NOMO-1 (cell line): ENCODE results near the gene FLRT1.

ENCODE experiments used
- DNase-seq, 2 experiments: peaks; one replicate each; lab custom pipeline; 2025; ENCODE audit not compliant: unreplicated experiment in 2 of 2; lab: John Stamatoyannopoulos, UW

FLRT1 gene

DNA sequence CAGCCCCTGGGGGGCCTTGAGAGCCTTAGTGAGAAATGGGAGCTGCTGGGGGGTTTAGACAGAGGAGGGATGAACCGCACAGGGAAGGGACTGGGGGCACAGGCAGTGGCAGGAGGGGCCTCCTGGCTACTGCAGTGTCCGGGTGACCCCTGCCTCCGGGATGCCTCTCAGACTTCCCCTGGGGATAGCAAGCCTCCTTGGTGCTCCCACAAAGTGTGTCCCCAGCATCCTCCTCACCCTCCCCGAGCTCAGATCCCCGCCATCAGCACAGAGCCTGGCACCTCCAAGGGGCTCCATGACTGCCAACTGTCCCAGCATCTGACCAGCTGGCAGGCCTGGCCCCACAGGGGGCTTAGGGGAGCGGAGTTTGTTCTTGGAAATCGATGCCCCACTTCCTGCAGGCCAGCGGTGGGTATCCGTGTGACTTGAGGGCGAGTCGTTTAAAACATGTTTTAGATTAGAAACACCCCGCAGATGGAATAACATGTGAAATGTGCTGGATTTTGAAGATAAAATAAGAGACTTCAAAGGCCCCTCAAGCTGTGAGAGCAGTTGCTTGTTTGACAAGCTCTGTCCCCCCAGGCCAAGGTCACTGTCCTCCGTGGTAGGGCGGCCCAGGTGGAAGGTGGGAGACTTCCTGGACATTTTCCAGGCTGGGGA is 13.5 kb upstream of the FLRT1 start:
- DNase-seq = no peak

DNA sequence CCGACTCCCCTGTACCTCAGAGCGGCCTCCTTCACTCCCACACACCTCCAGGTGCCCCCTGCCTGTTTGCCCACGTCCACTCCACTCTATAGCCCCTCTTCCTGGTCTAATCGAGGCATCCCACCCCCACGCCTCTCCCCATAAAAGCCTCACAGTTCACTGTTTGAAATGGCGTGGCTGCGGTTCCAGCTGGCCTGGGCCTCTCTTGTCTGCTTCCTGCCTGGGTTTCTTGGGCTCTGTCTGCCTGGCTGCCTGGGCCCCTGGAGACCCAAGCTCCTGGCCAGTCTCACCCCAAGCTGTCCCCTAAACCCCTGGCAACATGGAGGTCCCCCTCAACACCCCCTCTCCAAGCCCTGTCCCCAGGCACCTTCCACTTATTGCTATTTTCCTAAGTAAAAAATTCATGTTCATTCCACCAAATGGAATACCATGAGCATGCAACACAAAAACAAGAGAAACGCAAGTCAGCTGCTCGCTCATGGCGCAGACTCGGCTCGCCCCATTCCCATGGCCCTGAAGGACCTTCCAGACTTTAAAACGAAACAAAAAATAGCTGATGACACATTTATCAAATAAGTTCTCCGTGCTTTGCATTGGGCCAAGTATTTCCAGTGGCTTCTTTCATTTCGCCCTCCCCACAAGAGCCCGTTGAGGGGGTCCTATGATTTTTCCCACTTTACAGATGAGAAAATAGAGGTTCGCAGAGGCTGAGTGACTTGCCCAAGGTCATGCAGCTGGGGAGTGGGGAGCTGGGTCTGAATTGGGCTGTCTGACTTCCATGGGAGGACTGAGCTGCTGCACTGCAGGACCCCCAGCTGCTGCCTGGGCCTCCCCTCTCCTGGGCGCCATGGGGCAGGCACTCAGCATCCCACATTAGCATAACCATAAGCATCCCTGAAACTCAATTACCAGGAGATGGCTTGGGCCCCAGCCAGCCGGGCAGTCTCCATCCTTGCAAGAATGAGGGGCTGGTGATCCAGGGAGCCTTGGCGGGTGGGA is 11.7 kb upstream of the FLRT1 start:
- no peak for DNase-seq

DNA sequence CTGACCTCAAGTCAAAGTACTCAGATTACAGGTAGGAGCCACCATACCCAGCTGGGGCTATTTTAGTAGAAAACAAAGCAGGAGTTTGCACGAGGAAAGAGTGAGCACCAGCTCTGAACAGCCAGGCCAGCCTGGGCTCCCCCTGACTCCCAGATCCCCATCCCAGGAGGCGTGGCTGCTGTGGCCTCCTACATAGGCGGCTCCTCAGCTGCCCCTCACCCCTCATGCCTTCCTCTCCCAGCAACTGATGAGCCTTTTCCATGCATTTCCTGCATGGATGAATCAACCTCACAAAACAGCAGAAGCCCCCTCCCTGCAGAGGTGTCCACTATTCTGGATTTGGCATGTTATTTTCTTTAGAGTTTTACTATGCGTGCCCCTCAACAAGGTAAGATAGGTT is 10.5 kb upstream of the FLRT1 start:
- no peak for DNase-seq

DNA sequence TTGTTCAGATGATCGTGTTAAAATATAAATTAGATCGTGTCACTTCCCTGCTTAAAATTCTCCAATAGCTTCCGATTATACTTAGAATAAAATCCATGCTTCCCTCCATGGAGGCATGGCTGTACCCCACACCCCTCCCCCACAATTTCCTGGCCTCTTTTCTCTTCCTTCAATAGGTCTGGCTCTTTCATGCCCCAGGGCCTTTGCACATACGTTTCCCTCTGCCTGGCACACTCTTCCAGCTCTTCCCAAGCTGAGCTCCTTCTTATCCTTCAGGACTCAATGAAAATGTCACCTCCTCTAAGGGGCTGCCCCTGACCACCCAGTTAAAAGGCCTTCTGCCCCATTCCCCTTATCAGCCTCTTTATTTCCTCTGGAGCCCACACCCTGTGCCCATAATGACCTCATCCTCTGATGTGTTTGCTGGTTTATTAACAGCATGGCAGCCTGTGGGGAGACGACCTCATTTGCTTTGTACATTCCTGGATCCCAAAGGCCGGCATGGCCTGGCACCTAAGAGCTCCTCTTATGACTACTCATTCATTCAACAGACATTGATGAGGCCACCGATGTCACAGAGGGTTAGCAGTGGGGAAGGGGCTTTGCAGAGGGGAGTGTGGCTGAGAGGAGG is 9.0 kb upstream of the FLRT1 start:
- no peak for DNase-seq

DNA sequence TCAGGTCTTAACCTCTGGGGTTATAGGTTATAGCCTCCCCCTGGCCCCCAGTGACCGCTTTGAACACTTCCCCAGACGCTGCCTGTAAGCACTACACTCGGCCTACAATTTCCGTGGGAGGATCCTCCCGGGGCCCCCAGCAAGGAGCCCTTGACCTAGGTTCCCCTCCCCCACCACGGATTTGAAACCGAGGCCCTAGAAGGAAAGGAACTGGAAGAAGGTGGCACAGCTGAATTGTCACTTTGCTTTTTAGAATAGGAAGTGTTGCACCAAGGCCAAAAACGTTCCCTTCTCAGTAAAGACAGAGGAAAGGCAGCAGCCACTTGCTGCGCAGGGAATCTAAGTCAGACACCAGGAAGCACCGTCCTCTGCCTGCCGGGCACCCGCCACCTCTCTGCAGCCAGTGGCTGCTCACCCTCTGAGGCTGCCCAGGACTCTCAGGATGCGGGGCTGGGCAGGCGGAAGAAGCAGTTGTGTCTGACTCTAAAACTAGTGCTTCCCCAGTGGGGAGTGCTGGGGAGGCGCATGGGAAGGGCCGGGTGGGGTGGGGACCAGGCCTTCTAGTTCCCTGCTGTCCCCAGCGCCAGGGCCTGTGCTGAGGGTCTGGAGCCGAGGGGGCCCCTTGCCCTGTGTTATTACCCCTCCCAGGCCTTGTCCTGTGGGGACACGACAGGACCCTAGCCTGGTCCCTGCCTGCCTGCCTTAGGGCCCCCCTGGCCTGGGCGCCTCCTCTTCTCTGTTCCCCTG is 7.9 kb upstream of the FLRT1 start:
- peak; percentile 85 to 88 for DNase-seq

DNA sequence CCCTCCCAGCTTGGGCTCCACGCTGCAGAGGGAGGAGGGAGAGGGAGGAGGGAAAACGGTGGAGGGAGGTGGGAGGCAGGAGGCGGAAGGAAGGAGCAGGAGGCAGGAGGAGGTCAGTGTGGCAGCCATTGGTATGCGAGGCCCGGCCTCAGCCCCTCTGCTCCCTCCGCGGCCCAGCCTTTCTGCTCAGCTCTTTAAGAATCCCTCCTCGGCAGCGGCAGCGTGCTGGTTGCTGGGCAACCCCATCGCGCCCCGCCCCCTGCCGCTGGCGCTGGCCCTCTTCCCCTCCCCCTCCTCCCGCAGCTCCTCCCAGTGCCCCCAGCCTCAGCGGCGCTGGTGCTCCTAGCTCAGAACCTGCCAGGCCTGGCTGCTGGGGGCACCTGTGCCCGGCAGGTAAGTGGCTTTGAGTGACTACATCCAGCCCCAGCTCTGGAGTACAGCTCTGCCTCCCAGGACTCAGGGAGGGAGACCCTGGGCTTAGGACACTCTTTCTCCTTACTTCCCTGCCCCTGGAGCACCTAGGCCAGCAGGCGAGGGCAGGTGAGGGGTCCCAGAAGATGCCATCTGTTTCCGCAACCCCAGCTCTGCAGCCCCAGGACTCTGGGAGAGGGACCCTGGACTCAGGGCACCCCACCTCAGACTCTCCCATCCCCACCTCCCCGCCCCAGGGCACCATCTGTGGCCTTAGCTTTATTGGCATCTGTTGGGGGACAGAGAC is 7.2 kb upstream of the FLRT1 start:
- DNase-seq = peak; percentile 40 to 68

DNA sequence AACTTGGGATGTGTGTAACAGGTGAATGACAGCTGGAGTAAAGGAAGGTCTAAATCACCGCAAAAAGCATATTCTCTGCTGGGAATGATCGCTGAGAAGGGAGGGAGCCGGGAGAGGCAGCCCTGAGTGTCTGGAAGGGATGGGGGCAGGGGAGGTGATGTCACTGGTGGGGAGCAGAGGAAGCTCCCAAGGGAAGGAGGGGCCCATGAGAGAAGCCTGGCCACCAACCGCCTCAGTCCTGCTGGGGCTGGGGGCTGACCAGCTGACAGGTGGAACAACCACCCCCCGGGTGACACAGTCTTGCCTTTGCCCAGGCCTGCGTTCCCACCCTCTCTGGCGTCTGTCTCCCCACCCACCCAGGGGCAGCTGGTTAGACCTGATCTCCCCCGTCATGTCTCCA is 6.0 kb upstream of the FLRT1 start:
- DNase-seq = no peak

DNA sequence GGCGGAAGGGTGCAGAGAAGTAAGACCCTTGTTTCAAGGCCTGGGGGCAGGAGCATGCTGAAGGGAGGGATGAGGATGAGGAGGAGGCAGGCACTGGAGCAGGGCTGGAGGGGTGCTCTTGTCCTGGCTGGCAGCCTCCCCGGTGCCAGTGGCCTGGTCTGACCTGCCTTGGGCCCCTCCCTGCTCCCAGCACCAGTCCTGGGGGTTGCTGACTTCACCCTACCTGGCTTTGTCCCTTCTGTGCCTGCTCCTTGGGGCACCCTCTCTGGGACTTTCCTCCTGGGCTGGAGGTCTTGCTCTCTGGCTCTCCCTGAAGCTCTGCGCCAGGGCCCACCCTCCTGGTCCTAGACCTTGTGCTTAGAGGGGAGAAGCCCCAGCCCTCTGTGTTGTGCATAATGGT is 4.7 kb upstream of the FLRT1 start:
- no peak for DNase-seq

DNA sequence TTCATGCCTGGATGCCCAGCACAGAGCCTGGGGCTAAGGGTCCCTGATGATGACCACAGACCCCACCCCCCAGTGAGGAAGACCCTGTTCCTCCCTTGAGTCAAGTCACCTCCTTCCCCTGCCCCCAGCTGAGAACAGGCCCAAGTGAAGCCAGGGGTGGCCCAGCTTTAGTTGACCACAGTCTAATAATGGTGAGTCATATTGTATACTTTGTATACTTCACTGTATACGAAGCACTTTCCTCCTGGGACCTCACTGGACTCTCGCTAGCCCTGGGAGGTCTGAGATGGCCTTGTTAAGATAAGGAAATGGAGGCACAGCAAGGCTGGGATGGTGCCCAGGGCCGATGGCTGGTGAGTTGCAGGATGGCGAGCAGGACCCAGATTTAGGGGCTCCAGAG is 3.7 kb upstream of the FLRT1 start:
- DNase-seq = no peak

DNA sequence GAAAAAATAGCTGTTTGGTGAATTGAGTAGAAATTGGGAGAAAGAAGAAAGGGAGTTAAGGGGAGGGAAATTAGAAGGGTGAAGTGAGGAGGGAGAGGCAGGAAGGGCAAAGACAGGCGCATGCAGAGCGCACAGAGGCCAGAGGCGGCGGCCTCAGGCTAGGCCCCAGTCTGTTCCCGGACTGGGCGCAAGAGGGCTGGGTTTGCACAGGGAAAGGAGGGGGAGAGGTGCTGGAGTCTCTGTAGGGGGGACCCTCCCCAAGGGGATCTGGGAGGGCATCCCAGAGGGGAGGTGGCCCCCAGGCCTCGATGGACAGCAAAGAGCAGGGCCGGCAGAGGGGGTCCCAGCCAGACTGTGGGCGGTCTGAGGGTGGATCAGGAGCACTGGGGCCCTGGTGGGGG is 1.3 kb upstream of the FLRT1 start:
- no peak for DNase-seq

DNA sequence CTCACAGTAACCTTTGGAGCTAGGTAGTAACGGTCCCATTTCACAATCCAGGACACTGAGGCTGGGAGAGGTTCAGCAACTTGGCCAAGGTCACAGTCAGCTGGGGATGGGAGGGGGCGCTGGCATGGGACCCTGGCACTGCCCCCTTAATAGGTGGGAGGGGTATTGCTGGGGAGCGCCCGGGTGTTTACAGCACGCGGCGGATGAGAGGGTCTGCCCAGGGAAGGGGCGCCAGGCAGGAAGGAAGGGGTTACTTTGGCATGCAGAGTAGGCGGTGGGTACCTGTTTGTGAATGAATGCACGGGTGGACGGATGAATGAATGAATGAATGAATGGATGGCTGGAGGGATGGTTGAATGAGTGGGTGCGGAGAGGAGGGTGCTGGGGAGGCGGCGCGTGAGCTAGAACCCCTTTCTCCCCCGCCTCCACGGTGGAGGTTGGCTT is 628 bp upstream of the FLRT1 start:
- no peak for DNase-seq

DNA sequence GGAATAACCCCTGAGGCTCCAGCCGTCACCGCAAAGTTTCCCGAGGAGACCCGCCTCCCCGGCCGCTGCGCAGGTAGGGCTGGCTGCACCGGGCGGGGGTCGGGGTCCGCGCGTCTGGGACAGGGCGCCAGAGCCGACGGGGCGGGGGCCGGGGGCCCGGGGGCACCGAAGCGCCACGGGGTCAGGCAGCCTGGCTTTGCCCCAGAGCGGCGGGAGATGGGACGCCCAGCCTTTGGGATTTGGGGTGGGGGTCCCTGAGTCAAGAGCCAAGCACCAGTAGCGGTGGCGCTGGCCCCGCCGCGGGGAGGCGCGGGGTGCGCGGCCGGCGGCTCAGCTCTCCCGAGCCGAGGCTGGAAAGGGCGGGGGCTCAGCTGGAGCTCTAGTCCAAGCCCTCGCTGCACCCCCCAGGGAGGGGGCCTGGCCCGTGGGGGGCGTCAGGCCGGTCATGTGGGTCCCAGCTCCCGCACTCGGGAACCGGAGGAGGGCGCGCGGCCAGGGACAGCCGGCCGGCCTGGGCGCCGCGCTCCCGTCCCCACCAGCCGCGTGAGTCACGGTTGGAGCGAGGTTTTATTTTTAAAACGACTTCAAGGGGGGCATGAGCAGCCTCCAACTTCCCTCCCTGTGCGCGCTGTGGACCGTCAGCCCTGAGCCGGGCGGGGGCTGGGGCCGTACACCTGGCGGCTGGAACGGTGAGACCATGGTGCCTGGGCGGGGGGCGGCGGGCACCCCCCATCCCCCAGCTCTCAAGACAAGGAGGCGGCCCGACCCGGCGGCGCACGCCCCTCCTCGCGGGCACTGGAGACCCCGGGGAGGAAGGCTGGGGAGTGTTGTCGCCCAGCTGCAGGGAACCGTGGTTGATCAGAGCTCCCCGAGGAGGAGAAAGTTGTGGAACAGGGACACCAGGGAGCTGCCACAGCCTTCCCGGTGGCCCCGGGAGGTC is 626 bp downstream of the FLRT1 start:
- DNase-seq = peak; percentile 52 to 61

DNA sequence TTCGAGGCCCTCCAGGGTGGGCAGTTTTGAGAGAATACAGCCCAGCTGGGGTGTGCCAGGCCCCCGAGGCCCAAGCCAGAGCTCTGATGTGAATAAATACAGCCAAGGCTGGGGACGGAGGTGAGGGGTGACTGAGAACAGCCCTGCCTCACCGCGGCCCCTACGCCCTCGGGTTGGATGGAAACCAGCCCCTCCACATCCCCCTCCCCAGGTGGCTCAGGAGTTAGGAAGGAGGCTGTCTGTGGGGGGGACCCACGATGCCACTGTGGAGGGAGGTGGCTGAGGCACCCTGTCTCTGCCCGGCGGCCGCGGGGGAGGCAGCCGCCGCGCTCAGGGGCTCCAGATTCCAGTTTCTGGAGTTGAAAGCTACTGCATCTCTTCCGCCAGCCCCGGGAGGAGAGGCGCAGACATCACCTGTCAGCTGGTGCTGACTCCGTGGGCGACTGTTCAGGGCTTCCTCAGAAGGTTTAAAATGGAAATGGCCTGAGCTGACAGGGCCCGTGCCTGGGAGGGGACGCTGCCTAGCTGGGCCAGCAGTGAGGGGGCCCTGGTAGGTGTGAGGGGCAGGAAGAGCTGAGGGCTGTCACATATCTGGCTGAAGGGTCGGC is 1.4 kb downstream of the FLRT1 start:
- DNase-seq = no peak

DNA sequence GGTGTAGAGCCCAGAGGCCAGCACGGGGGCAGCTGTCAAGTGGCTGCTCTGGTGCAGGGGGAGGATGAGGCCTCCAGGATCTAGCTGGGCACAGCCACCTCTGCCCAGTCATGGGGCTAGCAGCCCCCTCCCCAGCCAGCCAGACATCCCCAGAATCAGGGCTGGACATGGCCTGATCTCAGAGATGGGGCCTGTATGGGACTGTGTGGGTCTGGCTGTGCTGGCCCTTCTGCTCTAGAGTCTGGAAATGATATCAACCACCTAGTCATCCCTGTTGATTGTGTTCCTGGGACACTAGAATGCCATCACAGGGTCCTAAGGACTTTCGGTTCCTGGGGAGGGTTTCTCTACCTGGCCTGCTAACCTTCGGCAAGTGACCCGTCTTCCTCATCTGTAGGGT is 2.8 kb downstream of the FLRT1 start:
- DNase-seq = no peak

DNA sequence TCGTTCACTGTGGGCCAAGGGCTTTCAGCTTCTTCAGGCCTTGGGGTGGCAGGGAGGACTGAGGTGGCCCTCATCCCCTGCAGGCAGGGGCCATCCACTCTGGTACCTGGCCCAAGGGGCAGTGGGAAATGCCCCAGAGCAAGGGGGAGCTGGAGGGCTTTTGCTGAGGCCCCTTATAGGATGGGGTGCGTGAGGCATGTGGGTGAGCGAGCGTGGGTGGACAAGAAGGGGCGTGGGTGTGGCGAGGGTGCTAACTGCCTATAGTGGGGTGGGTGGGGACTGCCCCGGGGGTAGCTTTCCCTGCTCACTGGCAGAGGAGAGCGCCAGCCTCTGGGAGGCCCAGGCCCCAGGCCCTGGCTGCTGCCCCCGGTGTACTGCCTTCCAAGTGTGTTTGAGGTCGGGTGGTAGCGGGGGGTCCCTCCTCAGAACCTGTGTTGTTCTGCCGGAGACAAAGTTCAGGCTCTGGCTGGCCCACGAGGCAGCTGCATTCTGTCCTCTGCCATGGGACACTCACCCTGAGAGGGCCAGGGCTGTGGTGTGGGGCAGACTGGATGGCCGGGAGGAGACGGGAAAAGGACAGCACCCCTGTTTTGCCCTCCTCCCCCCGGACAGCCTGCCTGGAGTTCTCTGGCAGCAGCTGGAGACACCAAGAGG is 3.4 kb downstream of the FLRT1 start:
- DNase-seq = no peak

DNA sequence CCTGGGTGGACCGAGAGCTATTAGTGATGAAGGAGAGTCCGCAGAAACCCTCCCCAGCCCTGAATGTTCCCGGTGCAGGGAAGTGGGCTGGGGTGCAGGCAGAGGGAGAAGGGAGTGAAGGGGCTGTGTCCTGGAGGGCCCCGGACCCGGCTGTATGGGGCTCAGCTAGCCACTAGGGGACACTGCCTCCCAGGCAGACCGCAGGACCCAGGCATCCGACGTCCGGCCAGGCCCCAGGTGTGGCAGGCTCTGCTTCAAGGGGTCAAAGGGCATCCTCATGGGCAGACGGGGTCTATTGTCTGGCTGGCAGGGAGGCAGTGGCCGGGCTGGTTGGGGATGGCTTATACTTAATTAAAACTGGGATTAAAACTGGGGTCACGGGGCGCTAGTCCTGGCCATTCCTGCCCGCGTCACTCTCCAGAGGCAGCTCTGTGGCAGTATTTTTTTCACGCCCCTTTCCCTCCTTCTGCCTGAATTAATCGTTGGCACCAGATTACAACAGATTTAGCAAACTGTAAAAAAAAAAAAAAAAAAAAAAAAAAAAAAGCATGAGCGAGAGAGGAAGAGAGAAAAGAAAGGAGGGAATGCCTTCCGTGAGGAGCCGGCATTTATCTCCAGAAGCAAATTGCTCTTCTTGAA is 5.1 kb downstream of the FLRT1 start:
- DNase-seq = peak in 1 of 2 experiments; percentile 3

DNA sequence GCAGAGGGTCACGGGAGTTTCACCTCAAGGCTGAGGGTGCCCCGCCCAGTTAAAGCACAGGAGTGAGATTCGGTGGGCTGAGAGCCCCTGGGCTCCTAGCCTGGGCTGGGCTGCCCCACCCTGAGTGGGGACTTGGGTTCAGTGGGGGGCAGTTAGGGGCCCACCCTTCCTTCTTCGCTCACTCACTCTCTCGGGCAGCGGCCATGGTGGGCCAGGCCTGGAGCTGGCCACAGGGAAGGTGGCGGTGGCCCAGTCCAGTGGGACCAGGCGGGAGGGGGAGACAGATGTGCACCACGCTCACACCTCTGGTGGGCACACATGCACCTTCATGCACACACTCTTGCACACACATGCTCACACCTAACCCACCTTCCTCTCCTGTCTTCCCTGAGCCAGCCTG is 6.1 kb downstream of the FLRT1 start:
- no peak for DNase-seq

DNA sequence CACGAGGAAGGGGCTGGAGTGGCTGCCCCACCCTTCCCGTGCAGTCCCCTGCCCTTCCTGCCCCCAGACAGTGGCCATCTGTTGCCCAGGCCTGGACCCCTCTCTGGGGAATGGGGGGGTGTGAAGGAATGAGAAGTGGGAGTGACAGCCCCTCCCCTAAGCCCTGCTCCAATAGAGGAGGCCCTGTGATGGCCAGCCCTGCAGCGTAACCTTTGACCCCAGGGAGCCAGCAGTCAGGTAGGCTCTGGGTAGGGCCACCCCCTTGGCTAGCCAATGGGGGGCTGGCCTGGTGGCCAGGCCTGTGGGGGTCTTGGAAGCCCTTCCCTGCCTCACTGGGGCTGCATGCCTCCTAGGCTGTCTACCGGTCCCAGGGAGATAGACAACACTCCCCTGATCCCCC is 6.6 kb downstream of the FLRT1 start:
- no peak for DNase-seq
